Measurements from ENCODE around the gene SRP54.
A peak's percentile ranks its signal among the peaks of the same experiment; 100 is the strongest.
"Not testable (repeated sequence)": the region's sequence is repeated elsewhere in the genome, so short reads cannot be mapped to it uniquely, and the experiment has no call there.

Gene SRP54

DNA sequence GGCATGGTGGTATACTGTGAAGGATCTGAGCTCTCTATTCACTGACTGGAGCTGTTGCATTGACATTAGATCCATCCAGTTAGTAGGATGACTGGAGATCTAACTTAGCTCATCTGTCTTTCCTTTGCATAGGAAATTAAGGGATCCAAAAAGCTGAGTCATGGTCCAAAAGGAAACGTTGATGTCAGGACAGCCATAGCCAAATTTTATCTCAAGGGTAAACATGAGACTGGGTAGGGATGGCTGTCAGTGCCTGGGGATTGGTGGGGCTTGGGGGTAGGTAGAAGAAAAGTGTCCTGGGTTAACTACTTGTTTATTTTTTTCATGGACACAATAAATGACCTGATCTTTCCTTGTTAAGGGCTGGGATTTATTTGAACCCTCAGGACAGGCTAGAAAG is 67.9 kb downstream of the SRP54 start:
- DNase-seq (ENCODE audit: low read depth): no peak
- H3K4me3 ChIP-seq (ENCODE audit: low read depth, low read length): no peak overlapping the region
- TF ChIP-seq, protein P1, sequence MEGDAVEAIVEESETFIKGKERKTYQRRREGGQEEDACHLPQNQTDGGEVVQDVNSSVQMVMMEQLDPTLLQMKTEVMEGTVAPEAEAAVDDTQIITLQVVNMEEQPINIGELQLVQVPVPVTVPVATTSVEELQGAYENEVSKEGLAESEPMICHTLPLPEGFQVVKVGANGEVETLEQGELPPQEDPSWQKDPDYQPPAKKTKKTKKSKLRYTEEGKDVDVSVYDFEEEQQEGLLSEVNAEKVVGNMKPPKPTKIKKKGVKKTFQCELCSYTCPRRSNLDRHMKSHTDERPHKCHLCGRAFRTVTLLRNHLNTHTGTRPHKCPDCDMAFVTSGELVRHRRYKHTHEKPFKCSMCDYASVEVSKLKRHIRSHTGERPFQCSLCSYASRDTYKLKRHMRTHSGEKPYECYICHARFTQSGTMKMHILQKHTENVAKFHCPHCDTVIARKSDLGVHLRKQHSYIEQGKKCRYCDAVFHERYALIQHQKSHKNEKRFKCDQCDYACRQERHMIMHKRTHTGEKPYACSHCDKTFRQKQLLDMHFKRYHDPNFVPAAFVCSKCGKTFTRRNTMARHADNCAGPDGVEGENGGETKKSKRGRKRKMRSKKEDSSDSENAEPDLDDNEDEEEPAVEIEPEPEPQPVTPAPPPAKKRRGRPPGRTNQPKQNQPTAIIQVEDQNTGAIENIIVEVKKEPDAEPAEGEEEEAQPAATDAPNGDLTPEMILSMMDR (IDR thresholded peaks at IDR 0.05; ENCODE audit: low read depth, low read length, missing control alignments): no peak
- in situ Hi-C loops (cut with HindIII; ENCODE audit: low sequenced_read_pairs): no loop called here

DNA sequence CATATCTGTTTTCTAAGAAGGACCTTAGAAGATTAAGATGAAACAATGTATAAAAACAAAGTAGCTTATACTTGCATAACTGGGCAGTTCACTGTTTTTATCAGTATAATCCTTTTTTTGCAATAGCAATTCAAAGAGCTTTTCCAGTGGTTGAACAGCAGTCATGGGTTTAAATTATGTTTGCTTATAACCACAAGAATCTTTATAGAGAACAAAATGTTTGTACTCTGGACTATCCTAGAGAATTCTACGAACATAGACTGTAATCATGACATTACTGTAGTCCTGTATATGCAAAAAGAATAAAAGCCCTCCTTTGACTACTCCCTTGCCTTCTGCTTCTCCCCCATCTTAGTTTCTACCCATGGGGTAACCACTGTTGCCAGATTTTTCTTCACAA is 69.0 kb downstream of the SRP54 start:
- TF ChIP-seq, protein P1 (IDR thresholded peaks at IDR 0.05; ENCODE audit: low read depth, low read length, missing control alignments): no peak
- no peak overlapping the region for H3K4me3 ChIP-seq (ENCODE audit: low read depth, low read length)
- in situ Hi-C loops (cut with HindIII; ENCODE audit: low sequenced_read_pairs): no loop called here
- DNase-seq (ENCODE audit: low read depth): peak; percentile 29

DNA sequence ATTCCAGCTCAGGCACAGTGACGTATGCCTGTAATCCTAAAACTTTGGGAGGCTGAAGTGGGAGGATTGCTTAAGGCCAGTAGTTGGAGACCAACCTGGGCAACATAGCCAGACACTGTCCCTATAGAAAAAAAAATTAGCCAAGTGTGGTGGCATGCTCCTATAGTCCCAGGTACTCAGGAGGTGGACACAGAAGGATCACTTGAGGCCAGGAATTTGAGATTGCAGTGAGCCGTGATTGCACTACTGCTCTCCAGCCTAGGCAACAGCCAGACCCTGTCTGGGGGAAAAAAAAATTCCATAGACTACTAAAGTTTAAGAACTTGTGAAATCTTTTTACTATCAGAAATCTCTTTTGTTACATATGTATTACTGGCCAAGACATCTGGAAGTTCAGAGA is 69.8 kb downstream of the SRP54 start:
- no peak overlapping the region for H3K4me3 ChIP-seq (ENCODE audit: low read depth, low read length)
- DNase-seq (ENCODE audit: low read depth): no peak
- TF ChIP-seq, protein P1 (IDR thresholded peaks at IDR 0.05; ENCODE audit: low read depth, low read length, missing control alignments): no peak
- in situ Hi-C loops (cut with HindIII; ENCODE audit: low sequenced_read_pairs): no loop called here

DNA sequence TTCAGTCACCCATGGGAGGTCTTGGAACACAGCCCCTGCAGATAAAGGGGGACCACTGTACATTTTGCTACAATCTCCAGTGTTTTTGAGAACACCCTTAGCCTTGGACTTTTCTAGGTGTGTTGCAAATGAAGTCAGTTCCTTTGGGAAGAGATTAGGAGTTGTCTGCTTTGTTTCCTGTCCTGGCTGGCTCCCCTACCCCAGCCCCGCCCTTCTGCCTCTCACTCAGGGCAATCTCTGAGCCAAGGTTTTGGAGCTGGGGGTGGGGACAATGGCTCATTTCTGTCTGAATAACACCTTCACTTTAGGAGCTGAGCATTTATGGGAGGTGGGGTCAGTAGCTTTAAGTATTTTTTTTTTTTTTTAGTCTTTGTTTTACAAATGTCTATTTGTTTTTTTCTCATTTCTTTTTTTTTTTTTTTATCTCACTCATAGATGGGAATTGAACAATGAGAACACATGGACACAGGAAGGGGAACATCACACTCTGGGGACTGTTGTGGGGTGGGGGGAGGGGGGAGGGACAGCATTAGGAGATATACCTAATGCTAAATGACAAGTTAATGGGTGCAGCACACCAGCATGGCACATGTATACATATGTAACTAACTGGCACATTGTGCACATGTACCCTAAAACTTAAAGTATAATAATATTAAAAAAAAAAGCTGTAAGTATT is 78.5 kb downstream of the SRP54 start:
- H3K4me3 ChIP-seq (ENCODE audit: low read depth, low read length); DNase-seq (ENCODE audit: low read depth); in situ Hi-C loops (cut with HindIII; ENCODE audit: low sequenced_read_pairs): not testable (repeated sequence)

DNA sequence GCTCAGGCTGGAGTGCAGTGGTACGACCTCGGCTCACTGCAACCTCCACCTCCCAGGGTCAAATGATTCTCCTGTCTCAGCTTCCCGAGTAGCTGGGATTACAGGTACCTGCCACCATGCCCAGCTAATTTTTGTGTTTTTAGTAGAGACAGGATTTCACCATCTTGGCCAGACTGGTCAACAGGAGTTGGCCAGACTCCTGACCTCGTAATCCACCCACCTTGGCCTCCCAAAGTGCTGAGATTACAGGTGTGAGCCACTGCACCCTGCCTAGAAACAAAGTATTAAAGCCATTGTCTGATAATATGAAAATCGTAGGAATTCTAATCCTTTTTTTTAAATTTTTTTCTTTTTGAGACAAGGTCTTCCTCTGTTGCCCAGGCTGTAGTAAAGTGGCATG is 82.9 kb downstream of the SRP54 start:
- DNase-seq (ENCODE audit: low read depth); in situ Hi-C loops (cut with HindIII; ENCODE audit: low sequenced_read_pairs); H3K4me3 ChIP-seq (ENCODE audit: low read depth, low read length): not testable (repeated sequence)

DNA sequence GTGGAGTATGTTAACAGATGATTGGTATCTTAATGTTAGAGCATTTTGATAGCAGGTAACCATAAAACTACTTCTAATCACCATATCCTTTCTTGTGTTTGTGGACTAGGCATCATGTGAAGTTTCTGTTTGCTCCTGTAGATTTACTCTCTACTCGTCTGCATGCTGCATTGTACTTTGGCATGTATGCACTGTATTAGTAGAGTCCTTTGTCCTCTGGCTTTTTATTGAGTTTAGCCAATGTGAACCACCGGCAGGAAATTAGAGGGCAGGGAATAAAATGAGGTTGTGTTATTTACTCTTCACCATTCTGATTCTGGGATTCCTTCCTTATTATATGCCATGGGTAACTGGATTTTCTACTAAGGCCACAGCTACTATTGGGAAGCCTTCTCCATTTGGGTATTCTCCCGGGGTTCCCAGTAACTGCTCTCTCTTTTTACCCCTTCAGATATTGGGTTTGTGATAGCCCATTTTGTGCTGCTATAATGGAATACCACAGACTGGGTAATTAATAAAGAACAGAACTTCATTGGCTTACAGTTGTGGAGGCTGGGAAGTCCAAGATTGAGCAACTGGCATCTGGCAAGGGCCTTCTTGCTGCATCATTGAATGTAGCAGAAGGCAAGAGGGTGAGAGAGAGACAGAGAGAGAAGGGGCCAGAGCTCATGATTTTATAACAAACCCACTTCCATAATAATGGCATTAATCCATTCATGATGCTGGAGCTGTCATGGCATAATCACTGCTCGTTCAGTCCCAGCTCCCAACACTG is 85.6 kb downstream of the SRP54 start:
- in situ Hi-C loops (cut with HindIII; ENCODE audit: low sequenced_read_pairs): no loop called here
- DNase-seq (ENCODE audit: low read depth): no peak
- TF ChIP-seq, protein P1 (IDR thresholded peaks at IDR 0.05; ENCODE audit: low read depth, low read length, missing control alignments): no peak

DNA sequence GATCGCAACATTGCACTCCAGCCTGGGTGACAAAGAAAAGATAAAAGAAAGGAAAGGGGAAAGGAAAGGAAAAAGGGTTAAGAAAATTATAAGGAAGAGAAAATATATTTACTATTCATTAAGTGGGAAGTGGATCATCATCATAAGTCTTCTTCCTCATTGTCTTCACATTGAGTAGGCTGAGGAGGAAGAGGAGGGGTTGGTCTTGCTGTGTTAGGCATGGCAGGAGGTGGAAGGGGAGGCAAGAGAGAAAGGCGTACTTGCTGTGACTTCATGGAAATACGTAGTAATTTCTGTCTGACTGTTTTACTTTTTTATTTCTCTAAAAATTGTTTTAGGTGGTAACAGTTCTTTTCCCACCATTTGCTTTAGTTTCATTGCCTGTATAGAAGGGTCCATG is 89.4 kb downstream of the SRP54 start:
- in situ Hi-C loops (cut with HindIII; ENCODE audit: low sequenced_read_pairs): no loop called here
- DNase-seq (ENCODE audit: low read depth): no peak
- H3K4me3 ChIP-seq (ENCODE audit: low read depth, low read length): no peak overlapping the region
- TF ChIP-seq, protein P1 (IDR thresholded peaks at IDR 0.05; ENCODE audit: low read depth, low read length, missing control alignments): no peak

More for the DNA sequence above, 85.6 kb downstream of the SRP54 start:
- H3K4me3 ChIP-seq (ENCODE audit: low read depth, low read length): no peak overlapping the region

All from astrocyte of the cerebellum (primary cell).